ENCODE data around the gene PIK3R6. TPM values are rescaled to one million over a fixed set of nuclear protein-coding genes. Genes with fewer than 3 reads are reported as not detected.

PIK3R6 gene
- total RNA-seq, 4 donors from 2014 or later: 0.22 to 2.5 (median 0.35) TPM

GRCh38 chr17:8855477-8856204, 11.8 kb downstream of the PIK3R6 start:
- H3K4me1 ChIP-seq: peaks cover 0 to 16% (median 0%) of the 10 kb centered on the region in 3 donors
- H3K27me3 ChIP-seq: peaks cover 0 to 23% (median 0%) of the 10 kb centered on the region in 4 donors
- WGBS, 2 donors: 40 to 48% methylated on average over 17 of the region's 17 CpGs
- intact Hi-C loops (cut with DNase I): no loop called here
- no peak for TF ChIP-seq POLR2A (IDR thresholded peaks at IDR 0.05)
- TF ChIP-seq CTCF (IDR thresholded peaks at IDR 0.05): no peak
- no peak overlapping the region for H3K27ac ChIP-seq
- H3K4me3 ChIP-seq: no peak overlapping the region
- DNase-seq: no peak
- no peaks in the 10 kb centered on the region for H3K36me3 ChIP-seq
- no peaks in the 10 kb centered on the region for H3K9me3 ChIP-seq

- intact Hi-C loops (cut with DNase I): no loop called here
- Histone ChIP-seq H3K27me3 (peaks cover 0 to 19% (median 0%) of the 10 kb centered on the region in 4 donors), H3K9me3 (no peaks in the 10 kb centered on the region), H3K4me3 (no peak overlapping the region), H3K4me1 (peaks cover 0 to 5% (median 0%) of the 10 kb centered on the region in 3 donors), H3K27ac (no peak overlapping the region), H3K36me3 (no peaks in the 10 kb centered on the region)
- TF ChIP-seq POLR2A (IDR thresholded peaks at IDR 0.05): no peak
- TF ChIP-seq CTCF (IDR thresholded peaks at IDR 0.05): no peak
- no peak for DNase-seq
- 83 to 86% methylated on average over 5 of the region's 5 CpGs for WGBS, 2 donors
Observed at GRCh38 chr17:8851600-8851999, 15.9 kb downstream of the PIK3R6 start.

- Histone ChIP-seq H3K27ac (no peak overlapping the region), H3K4me1 (no peaks in the 10 kb centered on the region), H3K27me3 (peaks cover 0 to 14% (median 0%) of the 10 kb centered on the region in 4 donors), H3K36me3 (no peaks in the 10 kb centered on the region), H3K4me3 (no peak overlapping the region), H3K9me3 (no peaks in the 10 kb centered on the region)
- no peak for DNase-seq
- intact Hi-C loops (cut with DNase I): no loop called here
- WGBS, 2 donors: 52 to 60% methylated on average over 3 to 4 of the region's 4 CpGs
- TF ChIP-seq CTCF (IDR thresholded peaks at IDR 0.05): no peak
- no peak for TF ChIP-seq POLR2A (IDR thresholded peaks at IDR 0.05)
Observed at GRCh38 chr17:8849311-8850041, 18.0 kb downstream of the PIK3R6 start.

GRCh38 chr17:8847891-8848290, 19.6 kb downstream of the PIK3R6 start:
- TF ChIP-seq CTCF (IDR thresholded peaks at IDR 0.05): no peak
- TF ChIP-seq POLR2A (IDR thresholded peaks at IDR 0.05): no peak
- peaks cover 0 to 4% (median 0%) of the 10 kb centered on the region in 4 donors for H3K27me3 ChIP-seq
- H3K4me3 ChIP-seq: no peak overlapping the region
- no peaks in the 10 kb centered on the region for H3K36me3 ChIP-seq
- intact Hi-C loops (cut with DNase I): no loop called here
- no peaks in the 10 kb centered on the region for H3K9me3 ChIP-seq
- no peaks in the 10 kb centered on the region for H3K4me1 ChIP-seq
- DNase-seq: no peak
- WGBS, 2 donors: 75 to 100% methylated on average over 2 of the region's 2 CpGs
- H3K27ac ChIP-seq: no peak overlapping the region

- Histone ChIP-seq H3K4me3 (no peak overlapping the region), H3K27ac (no peak overlapping the region), H3K4me1 (no peaks in the 10 kb centered on the region), H3K27me3 (peaks cover 0 to 4% (median 0%) of the 10 kb centered on the region in 4 donors), H3K36me3 (no peaks in the 10 kb centered on the region), H3K9me3 (no peaks in the 10 kb centered on the region)
- no peak for TF ChIP-seq POLR2A (IDR thresholded peaks at IDR 0.05)
- no peak for TF ChIP-seq CTCF (IDR thresholded peaks at IDR 0.05)
- intact Hi-C loops (cut with DNase I): no loop called here
- no peak for DNase-seq
Observed at GRCh38 chr17:8846768-8847211, 20.7 kb downstream of the PIK3R6 start.

Data from esophagus squamous epithelium (tissue), 5 donors.